ENCODE results near the gene GOSR2. TPM values are rescaled to one million over a fixed set of nuclear protein-coding genes. Genes with fewer than 3 reads are reported as not detected.
"Not testable (repeated sequence)": the region's sequence is repeated elsewhere in the genome, so short reads cannot be mapped to it uniquely, and the experiment has no call there.

GOSR2 gene
- total RNA-seq, 1 experiment from 2014 or later: 52.9 TPM

GRCh38 chr17:46952115-46952514 is 29.2 kb downstream of the GOSR2 start:
- Histone ChIP-seq H3K9ac (ENCODE audit: low read length) (no peak overlapping the region), H3K36me3 (ENCODE audit: control insufficient read depth in 1 of 2, insufficient read depth in 2 of 2, low read length in 2 of 2) (no peaks in the 10 kb centered on the region), H3K79me2 (ENCODE audit: insufficient read depth, low read length) (no peaks in the 10 kb centered on the region), H3K4me3 (replicated peaks in 1 of 2; ENCODE audit: low read depth in 1 of 2, low read length in 2 of 2) (no peak overlapping the region), H4K20me1 (ENCODE audit: insufficient read depth) (no peaks in the 10 kb centered on the region), H2AFZ (ENCODE audit: low read depth, low read length, poor library complexity, severe bottlenecking) (no peak overlapping the region), H3K4me2 (ENCODE audit: low read length) (no peak overlapping the region), H3K9me2 (ENCODE audit: insufficient read depth) (no peaks in the 10 kb centered on the region), H3K9me3 (ENCODE audit: control insufficient read depth in 1 of 2, insufficient read depth in 1 of 2, low read depth in 1 of 2, low read length in 2 of 2) (no peaks in the 10 kb centered on the region), H3K27me3 (ENCODE audit: insufficient read depth, low read length) (no peaks in the 10 kb centered on the region), H3K4me1 (ENCODE audit: control insufficient read depth in 1 of 2, insufficient read depth in 2 of 2, low read length in 2 of 2) (no peaks in the 10 kb centered on the region), H3K27ac (ENCODE audit: low read depth, low read length) (no peak overlapping the region)
- ChIA-PET RAD21 (ENCODE audit: low non-redundant PET in 1 of 2, low total read pairs in 2 of 2, uncharacterized antibody in 2 of 2, unreplicated experiment in 2 of 2) (no interaction called here), CTCF (interaction anchor here (3.1 kb wide), 1 partner anchor 10 kb away, joined by 16 read pairs; no protein-coding TSS in a partner anchor), POLR2A (no interaction called here)
- TF ChIP-seq CBX3 (IDR thresholded peaks at IDR 0.05; ENCODE audit: low read depth): no peak
- no peak for TF ChIP-seq CEBPB (IDR thresholded peaks at IDR 0.05; ENCODE audit: low read depth)
- TF ChIP-seq ZFX (IDR thresholded peaks at IDR 0.05): no peak
- TF ChIP-seq JUND (IDR thresholded peaks at IDR 0.05): no peak
- no peak for TF ChIP-seq SIN3A (IDR thresholded peaks at IDR 0.05; ENCODE audit: low read depth)
- no TSS peak for BruUV-seq (replicated peaks)
- intact Hi-C loops (cut with micrococcal nuclease): no loop called here
- DNase-seq (ENCODE audit: low read depth, low spot score) (no peak), ATAC-seq (no peak)

GRCh38 chr17:46953191-46953590 is 30.2 kb downstream of the GOSR2 start:
- H3K4me1 ChIP-seq (ENCODE audit: control insufficient read depth in 1 of 2, insufficient read depth in 2 of 2, low read length in 2 of 2); H3K4me3 ChIP-seq (replicated peaks in 1 of 2; ENCODE audit: low read depth in 1 of 2, low read length in 2 of 2); H3K79me2 ChIP-seq (ENCODE audit: insufficient read depth, low read length); H3K9me2 ChIP-seq (ENCODE audit: insufficient read depth); H4K20me1 ChIP-seq (ENCODE audit: insufficient read depth); H2AFZ ChIP-seq (ENCODE audit: low read depth, low read length, poor library complexity, severe bottlenecking); H3K27me3 ChIP-seq (ENCODE audit: insufficient read depth, low read length); H3K27ac ChIP-seq (ENCODE audit: low read depth, low read length); H3K9ac ChIP-seq (ENCODE audit: low read length); CTCF ChIA-PET; ATAC-seq; H3K9me3 ChIP-seq (ENCODE audit: control insufficient read depth in 1 of 2, insufficient read depth in 1 of 2, low read depth in 1 of 2, low read length in 2 of 2); POLR2A ChIA-PET; H3K36me3 ChIP-seq (ENCODE audit: control insufficient read depth in 1 of 2, insufficient read depth in 2 of 2, low read length in 2 of 2); H3K4me2 ChIP-seq (ENCODE audit: low read length); DNase-seq (ENCODE audit: low read depth, low spot score); intact Hi-C loops (cut with micrococcal nuclease); RAD21 ChIA-PET (ENCODE audit: low non-redundant PET in 1 of 2, low total read pairs in 2 of 2, uncharacterized antibody in 2 of 2, unreplicated experiment in 2 of 2); BruUV-seq (replicated peaks): not testable (repeated sequence)

All from HCT116 (cell line).